ENCODE measurements around the gene MAPT. TPM values are rescaled to one million over a fixed set of nuclear protein-coding genes. Genes with fewer than 3 reads are reported as not detected.
"Not testable (repeated sequence)": the region's sequence is repeated elsewhere in the genome, so short reads cannot be mapped to it uniquely, and the experiment has no call there.

The MAPT gene
- total RNA-seq, 8 experiments from 2014 or later: 1.7 to 159 (median 84.5) TPM

DNA sequence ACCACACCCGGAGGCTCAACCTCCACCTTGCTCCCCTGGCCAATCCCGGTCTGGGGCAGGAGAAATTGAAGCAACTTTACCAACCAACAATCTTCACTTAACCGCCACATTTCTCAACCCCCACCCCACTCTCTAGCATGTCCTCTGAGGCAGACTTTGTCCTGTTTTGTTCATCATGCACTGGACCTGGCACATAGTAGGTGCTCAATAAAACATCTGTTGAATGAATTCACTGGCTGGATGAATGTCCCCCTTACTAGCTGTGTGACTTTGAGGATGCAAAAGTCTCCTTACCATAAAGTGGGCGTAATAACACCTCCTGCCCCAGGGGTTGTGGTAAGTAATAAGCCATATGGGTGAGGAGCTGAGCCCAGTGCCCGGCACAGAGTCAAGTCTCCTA, 43.9 kb upstream of the MAPT start:
- WGBS, 10 experiments: 42 to 100% (median 79%) methylated on average over 1 to 3 of the region's 5 CpGs; no CpG with 5 or more reads in 5 of the 10 experiments
- in situ Hi-C loops (cut with MboI; ENCODE audit: low pct_unique_long_range_greater_than_20kb in 2 of 9, low sequenced_read_pairs in 9 of 9, unreplicated experiment in 9 of 9): loop anchor here in 2 of 9 experiments (25.0 kb wide), 2 partner anchors 213 to 438 kb away; no protein-coding TSS in a partner anchor
- H3K4me3 ChIP-seq: no peak overlapping the region
- no peak overlapping the region for H3K27ac ChIP-seq
- no peaks in the 10 kb centered on the region for H3K4me1 ChIP-seq (replicated peaks in 1 of 2)
- ATAC-seq (replicated peaks in 6 of 8): no peak

DNA sequence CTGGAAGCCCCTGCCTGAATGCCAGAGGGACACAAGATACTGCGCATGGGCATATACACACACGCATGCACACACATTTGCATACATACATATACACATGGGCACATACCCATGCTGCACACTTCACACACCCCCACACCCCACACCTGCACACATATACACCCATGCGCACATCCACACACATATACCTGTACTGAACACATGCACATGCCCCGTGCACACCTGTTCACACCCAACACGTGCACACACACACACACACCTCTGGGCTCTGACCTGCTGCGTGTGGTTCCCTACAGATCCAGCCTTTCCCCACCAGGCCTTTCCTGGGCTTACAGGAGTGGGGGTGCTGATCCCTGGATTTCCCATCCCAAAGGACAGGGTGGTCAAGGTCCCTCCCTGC, 43.3 kb upstream of the MAPT start:
- in situ Hi-C loops (cut with MboI; ENCODE audit: low pct_unique_long_range_greater_than_20kb in 2 of 9, low sequenced_read_pairs in 9 of 9, unreplicated experiment in 9 of 9): loop anchor here in 2 of 9 experiments (25.0 kb wide), 2 partner anchors 214 to 439 kb away; no protein-coding TSS in a partner anchor
- Histone ChIP-seq H3K4me1 (replicated peaks in 1 of 2) (no peaks in the 10 kb centered on the region), H3K4me3 (no peak overlapping the region), H3K27ac (no peak overlapping the region)
- ATAC-seq (replicated peaks in 6 of 8): peak in 1 of 8 experiments; percentile 23
- 60 to 100% (median 96%) methylated on average over 1 to 2 of the region's 6 CpGs; no CpG with 5 or more reads in 6 of the 10 experiments for WGBS, 10 experiments

DNA sequence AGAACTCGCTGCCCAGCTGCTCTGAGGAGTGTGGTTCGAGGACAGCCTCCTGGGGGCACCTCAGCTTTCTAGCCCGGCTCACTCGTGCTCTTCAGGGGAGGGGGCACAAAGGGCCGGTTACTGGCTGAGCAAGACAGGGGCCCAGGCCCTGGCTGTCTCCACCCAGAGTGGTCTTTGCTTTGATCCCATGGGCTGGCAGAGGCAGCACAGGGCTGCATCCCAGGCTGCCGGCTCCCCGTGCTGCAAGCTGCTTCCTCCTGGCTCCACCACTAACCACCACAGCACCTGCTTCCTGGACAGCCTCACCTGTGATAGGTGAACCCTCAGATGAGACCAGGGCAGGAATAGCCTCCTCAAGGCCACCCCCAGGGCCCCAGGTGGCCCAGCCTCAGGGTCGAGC, 42.9 kb upstream of the MAPT start:
- ATAC-seq (replicated peaks in 6 of 8): no peak
- H3K27ac ChIP-seq: no peak overlapping the region
- no peaks in the 10 kb centered on the region for H3K4me1 ChIP-seq (replicated peaks in 1 of 2)
- in situ Hi-C loops (cut with MboI; ENCODE audit: low pct_unique_long_range_greater_than_20kb in 2 of 9, low sequenced_read_pairs in 9 of 9, unreplicated experiment in 9 of 9): loop anchor here in 2 of 9 experiments (25.0 kb wide), 2 partner anchors 214 to 439 kb away; no protein-coding TSS in a partner anchor
- no peak overlapping the region for H3K4me3 ChIP-seq
- WGBS, 10 experiments: 0 to 80% (median 20%) methylated on average over 1 of the region's 8 CpGs; no CpG with 5 or more reads in 6 of the 10 experiments

DNA sequence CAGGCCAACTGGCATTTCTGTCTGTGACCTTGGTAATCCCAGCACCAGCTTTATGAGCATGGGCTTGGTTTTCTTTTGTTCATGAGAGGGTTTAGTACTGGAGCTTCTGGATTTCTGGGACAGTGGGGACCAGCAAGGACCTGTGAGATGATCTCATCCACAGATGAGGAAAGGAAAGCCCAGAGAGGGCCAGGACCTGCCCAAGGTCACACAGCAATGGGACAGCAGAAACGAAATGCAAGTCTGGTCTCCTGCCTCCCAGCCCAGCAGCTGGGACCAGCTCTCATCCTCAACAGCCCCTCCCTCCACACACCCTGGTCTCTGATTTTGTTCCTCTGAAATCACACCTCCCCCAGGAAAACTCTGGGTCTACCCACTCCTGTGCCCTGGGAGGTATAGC, 42.5 kb upstream of the MAPT start:
- Histone ChIP-seq H3K4me1 (replicated peaks in 1 of 2) (no peaks in the 10 kb centered on the region), H3K27ac (no peak overlapping the region), H3K4me3 (no peak overlapping the region)
- in situ Hi-C loops (cut with MboI; ENCODE audit: low pct_unique_long_range_greater_than_20kb in 2 of 9, low sequenced_read_pairs in 9 of 9, unreplicated experiment in 9 of 9): loop anchor here in 2 of 9 experiments (25.0 kb wide), 2 partner anchors 215 to 440 kb away; no protein-coding TSS in a partner anchor
- WGBS, 10 experiments: 67 to 75% methylated on average over 1 of the region's 1 CpG; no CpG with 5 or more reads in 8 of the 10 experiments
- no peak for ATAC-seq (replicated peaks in 6 of 8)

DNA sequence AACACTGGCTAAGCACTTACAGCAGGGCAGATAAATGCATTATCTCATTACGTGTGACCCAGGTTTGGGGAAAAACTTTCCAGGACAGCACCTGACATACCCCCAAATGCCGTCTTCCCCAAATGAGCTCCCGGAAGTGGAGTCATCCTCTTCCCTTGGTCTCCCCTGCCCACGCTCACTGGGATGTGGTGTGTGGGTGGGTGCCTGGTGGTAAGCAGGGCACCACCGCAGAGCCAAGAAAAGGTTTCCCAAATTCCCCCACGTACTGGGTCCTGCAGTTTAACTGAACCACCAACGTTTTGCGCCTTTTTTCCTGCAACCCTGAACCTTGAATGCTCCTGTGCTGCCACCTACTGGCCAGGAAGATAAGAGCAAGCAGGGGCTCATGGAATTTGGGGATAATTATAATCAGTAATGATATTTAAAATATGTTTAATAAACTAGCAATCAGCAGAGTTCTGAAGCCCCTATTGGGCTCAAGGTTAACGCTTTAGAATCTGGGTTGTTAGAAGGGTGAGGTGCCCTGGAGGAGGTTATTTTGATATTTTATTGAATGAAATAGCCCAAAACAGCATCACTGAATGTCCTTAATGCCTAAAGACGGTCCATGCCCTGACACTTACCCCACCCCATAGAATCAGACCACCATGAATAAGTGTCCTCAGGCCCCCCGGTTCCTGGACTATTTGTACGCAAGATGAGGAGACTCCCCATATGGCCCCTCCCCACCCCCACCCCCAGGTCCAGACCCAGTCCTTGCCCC, 41.6 kb upstream of the MAPT start:
- Histone ChIP-seq H3K4me3 (no peak overlapping the region), H3K4me1 (replicated peaks in 1 of 2) (no peaks in the 10 kb centered on the region), H3K27ac (no peak overlapping the region)
- in situ Hi-C loops (cut with MboI; ENCODE audit: low pct_unique_long_range_greater_than_20kb in 2 of 9, low sequenced_read_pairs in 9 of 9, unreplicated experiment in 9 of 9): loop anchor here in 2 of 9 experiments (25.0 kb wide), 2 partner anchors 215 to 440 kb away; no protein-coding TSS in a partner anchor
- 0 to 22% (median 10%) methylated on average over 1 to 11 of the region's 12 CpGs; no CpG with 5 or more reads in 2 of the 10 experiments for WGBS, 10 experiments
- peak in 3 of 8 experiments; percentile 32 to 59 (median 41) for ATAC-seq (replicated peaks in 6 of 8)

DNA sequence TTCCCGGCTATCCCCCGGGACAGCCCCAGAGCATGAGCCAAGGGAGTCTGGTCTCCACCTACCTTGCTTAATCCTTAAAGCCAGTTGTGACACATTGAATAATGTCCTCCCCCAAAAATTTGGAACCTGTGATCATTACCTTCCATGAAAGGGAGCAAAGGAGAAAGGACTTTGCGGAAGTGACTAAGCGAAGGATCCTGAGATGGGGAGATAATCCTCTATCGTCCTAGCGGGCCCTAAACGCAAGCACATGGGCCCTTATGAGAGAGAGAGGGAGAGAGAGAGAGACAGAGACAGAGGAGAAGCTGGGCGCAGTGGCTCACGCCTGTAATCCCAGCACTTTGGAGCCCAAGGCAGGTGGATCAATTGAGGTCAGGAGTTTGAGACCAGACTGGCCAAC, 40.1 kb upstream of the MAPT start:
- Histone ChIP-seq H3K4me3 (no peak overlapping the region), H3K4me1 (replicated peaks in 1 of 2) (no peaks in the 10 kb centered on the region), H3K27ac (no peak overlapping the region)
- ATAC-seq (replicated peaks in 6 of 8): no peak
- 39 to 78% (median 68%) methylated on average over 2 to 8 of the region's 9 CpGs; no CpG with 5 or more reads in 2 of the 10 experiments for WGBS, 10 experiments
- in situ Hi-C loops (cut with MboI; ENCODE audit: low pct_unique_long_range_greater_than_20kb in 2 of 9, low sequenced_read_pairs in 9 of 9, unreplicated experiment in 9 of 9): loop anchor here in 2 of 9 experiments (25.0 kb wide), 2 partner anchors 217 to 442 kb away; no protein-coding TSS in a partner anchor

DNA sequence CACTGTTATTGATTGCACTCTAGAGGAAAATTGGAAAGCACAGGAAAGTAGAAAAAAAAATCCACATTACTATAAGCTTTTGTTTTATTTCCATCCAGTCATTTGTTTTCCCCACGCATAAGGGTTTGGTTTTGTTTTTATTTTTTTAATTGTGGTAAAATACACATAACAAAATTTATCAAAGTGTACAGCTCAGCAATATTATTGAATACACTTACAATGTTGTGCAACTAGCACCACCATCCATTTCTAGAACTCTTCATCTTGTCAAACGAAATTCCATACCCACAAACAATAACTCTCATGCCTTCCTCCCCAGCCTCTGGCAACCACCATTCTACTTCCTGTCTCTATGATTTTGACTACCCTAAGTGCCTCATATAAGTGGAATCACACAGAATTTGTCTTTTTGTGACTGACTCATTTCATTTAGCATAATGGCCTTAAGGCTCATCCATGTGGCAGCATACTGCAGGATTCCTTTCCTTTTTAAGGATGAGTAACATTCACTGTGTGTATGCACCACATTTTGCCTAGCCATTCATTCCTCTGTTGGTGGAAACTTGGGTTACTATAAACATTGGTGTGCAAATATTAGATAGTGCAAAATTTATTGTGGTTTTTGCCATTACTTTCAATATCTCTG, 38.5 kb upstream of the MAPT start:
- peak in 4 of 8 experiments; percentile 21 to 99 (median 84) for ATAC-seq (replicated peaks in 6 of 8)
- Histone ChIP-seq H3K4me3 (no peak overlapping the region), H3K27ac (no peak overlapping the region), H3K4me1 (replicated peaks in 1 of 2) (no peaks in the 10 kb centered on the region)
- 0 to 81% (median 46%) methylated on average over 1 to 2 of the region's 2 CpGs; no CpG with 5 or more reads in 1 of the 10 experiments for WGBS, 10 experiments
- in situ Hi-C loops (cut with MboI; ENCODE audit: low pct_unique_long_range_greater_than_20kb in 2 of 9, low sequenced_read_pairs in 9 of 9, unreplicated experiment in 9 of 9): loop anchor here in 2 of 9 experiments (25.0 kb wide), 2 partner anchors 219 to 444 kb away; no protein-coding TSS in a partner anchor

DNA sequence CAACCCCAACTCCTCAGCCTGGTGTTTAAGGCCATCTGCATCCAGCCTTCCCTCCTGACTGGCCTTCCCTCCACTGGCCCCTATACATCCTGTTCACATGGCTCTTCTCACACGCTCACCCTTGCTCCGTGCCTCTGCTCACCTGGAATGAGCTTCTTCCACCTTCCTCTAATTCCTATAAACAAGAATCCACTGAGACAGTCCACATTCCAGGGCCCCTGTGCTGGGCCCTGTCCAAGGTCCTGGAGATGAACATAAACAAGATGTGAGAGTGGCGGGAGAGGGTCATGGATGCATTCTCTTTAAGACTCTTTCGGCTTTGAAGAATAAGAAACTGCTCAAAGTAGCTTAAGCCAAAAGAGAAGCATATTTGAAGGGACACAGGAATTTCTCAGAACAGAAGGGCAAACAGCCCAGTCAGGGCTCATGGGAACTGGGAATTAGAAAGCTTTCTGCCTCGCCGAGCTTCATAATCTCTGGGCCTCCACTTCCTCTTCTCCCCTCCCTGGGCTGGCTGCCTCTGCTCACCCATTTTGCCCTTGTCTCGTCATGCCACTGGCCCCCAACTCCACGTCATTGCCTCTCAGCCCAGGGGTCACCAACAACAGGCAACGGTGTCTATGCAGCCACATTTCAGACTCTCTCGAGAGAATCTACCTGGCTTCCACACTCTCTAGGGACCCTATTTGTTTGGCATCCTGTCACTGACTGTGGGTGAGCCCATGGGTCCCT, 36.2 kb upstream of the MAPT start:
- Histone ChIP-seq H3K4me3 (no peak overlapping the region), H3K4me1 (replicated peaks in 1 of 2) (no peaks in the 10 kb centered on the region), H3K27ac (no peak overlapping the region)
- peak in 5 of 8 experiments; percentile 11 to 69 (median 37) for ATAC-seq (replicated peaks in 6 of 8)
- WGBS, 10 experiments: 0 to 52% (median 39%) methylated on average over 2 to 10 of the region's 10 CpGs; no CpG with 5 or more reads in 1 of the 10 experiments
- in situ Hi-C loops (cut with MboI; ENCODE audit: low pct_unique_long_range_greater_than_20kb in 2 of 9, low sequenced_read_pairs in 9 of 9, unreplicated experiment in 9 of 9): loop anchor here in 2 of 9 experiments (25.0 kb wide), 2 partner anchors 221 to 446 kb away; no protein-coding TSS in a partner anchor

DNA sequence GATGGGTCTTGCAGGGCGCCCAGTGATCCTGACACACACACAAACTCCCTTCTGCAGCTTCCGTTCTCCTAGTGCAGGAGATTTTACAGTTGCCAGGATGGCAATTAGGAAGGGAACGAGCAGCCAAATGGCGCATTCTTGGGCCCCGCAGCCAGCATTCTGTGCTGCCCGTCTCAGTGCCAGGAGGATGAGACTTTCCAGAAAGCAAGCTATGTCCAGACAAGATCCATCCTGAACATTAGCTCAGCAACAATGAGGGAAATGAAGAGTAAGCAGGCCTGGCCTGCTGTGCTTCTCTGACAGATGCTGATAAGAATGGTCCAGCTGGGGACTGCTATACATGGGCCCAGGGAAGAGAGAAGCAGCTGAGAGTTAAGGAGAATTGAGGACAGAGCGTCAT, 33.2 kb upstream of the MAPT start:
- 11 to 100% (median 63%) methylated on average over 1 to 5 of the region's 7 CpGs; no CpG with 5 or more reads in 1 of the 10 experiments for WGBS, 10 experiments
- ATAC-seq (replicated peaks in 6 of 8): no peak
- in situ Hi-C loops (cut with MboI; ENCODE audit: low pct_unique_long_range_greater_than_20kb in 2 of 9, low sequenced_read_pairs in 9 of 9, unreplicated experiment in 9 of 9): loop anchor here in 2 of 9 experiments (25.0 kb wide), 2 partner anchors 224 to 449 kb away; no protein-coding TSS in a partner anchor

DNA sequence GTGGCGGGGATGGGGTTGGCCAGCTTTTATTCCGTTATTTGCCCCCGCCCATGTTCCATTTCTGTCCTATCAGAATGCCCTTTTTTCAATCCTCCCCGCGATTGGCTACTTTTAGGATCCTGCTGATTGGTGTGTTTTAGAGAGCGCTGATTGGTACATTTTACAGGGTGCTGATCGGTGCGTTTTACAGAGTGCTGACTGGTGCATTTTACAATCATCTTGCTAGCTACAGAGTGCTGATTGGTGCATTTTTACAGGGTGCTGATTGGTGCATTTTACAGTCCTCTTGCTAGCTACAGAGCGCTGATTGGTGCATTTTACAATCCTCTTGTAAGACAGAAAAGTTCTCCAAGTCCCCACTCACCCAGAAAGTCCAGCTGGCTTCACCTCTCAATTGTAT, 32.2 kb upstream of the MAPT start:
- not testable (repeated sequence) for H3K27ac ChIP-seq; H3K4me3 ChIP-seq; ATAC-seq (replicated peaks in 6 of 8); H3K4me1 ChIP-seq (replicated peaks in 1 of 2)
- WGBS, 10 experiments: 27 to 100% (median 78%) methylated on average over 1 to 9 of the region's 9 CpGs
- in situ Hi-C loops (cut with MboI; ENCODE audit: low pct_unique_long_range_greater_than_20kb in 2 of 9, low sequenced_read_pairs in 9 of 9, unreplicated experiment in 9 of 9): loop anchor here in 2 of 9 experiments (25.0 kb wide), 2 partner anchors 225 to 450 kb away; no protein-coding TSS in a partner anchor

More for the DNA sequence above, 33.2 kb upstream of the MAPT start:
- Histone ChIP-seq H3K4me3 (no peak overlapping the region), H3K4me1 (replicated peaks in 1 of 2) (no peaks in the 10 kb centered on the region), H3K27ac (no peak overlapping the region)

DNA sequence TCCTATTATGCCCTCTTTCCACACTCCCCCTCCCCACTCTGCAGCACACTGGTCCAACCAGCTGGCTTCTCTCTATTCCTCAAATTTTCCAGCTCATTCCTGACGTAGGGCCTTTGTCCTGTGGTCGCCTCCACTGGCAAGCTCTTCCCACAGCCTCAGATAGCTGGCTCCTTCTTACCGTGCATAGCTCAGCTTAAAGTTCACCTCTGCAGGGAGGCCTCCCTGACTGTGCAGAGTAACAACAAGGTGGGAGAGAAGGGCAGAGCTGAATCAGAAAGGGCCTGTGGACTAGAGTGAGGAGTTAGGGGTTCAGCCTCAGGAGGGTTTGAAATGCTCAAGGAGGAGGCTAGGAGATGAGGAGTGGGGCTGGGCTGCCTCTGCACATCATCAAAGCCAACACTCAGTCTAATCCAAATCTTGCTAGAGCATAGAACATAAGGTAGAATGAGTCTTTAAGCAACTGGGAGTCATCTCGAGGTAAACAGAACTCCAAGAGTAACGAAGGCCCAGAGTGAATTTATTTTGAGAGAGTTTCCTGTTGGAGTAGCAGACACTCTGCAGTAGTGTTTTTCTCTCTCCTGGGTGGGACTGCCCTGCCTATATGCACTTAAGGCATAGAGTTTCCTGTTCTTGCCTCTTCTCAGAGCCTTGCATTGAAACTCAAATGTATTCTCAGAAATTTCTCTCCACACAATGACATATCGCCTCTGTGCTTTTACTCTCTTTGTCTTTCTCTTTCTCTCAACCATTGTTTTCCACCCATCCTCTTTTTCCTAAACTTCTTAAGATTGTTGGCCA, 30.3 kb upstream of the MAPT start:
- H3K4me3 ChIP-seq: no peak overlapping the region
- H3K27ac ChIP-seq: no peak overlapping the region
- in situ Hi-C loops (cut with MboI; ENCODE audit: low pct_unique_long_range_greater_than_20kb in 2 of 9, low sequenced_read_pairs in 9 of 9, unreplicated experiment in 9 of 9): loop anchor here in 2 of 9 experiments (25.0 kb wide), 2 partner anchors 227 to 452 kb away; no protein-coding TSS in a partner anchor
- H3K4me1 ChIP-seq (replicated peaks in 1 of 2): no peaks in the 10 kb centered on the region
- no peak for ATAC-seq (replicated peaks in 6 of 8)
- 7 to 90% (median 57%) methylated on average over 1 to 5 of the region's 6 CpGs for WGBS, 10 experiments
